NCI-H345 (cell line): ENCODE results near the gene C1GALT1.
"Not testable (repeated sequence)": the region's sequence is repeated elsewhere in the genome, so short reads cannot be mapped to it uniquely, and the experiment has no call there.

ENCODE experiments used
- DNase-seq: peaks from one replicate; lab custom pipeline; 2025; lab: John Stamatoyannopoulos, UW

C1GALT1 gene

DNA sequence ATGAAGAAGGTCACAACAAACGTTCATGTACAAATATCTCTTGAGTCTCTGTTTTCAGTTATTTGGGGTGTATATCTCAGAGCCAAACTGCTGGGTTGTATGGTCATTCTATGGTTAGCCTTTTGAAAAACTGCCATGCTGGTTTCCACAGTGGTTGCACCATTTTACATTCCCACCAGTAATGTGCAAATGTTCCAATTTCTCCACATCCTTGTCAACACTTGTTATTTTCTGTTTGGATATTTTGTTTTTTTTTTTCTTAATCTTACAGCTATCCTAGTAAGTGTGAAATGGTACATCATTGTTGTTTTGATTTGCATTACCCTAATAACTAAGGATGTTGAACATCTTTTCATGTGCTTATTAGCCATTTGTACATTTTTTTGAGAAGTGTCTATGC lies 13.0 kb upstream of the C1GALT1 start:
- no peak for DNase-seq

DNA sequence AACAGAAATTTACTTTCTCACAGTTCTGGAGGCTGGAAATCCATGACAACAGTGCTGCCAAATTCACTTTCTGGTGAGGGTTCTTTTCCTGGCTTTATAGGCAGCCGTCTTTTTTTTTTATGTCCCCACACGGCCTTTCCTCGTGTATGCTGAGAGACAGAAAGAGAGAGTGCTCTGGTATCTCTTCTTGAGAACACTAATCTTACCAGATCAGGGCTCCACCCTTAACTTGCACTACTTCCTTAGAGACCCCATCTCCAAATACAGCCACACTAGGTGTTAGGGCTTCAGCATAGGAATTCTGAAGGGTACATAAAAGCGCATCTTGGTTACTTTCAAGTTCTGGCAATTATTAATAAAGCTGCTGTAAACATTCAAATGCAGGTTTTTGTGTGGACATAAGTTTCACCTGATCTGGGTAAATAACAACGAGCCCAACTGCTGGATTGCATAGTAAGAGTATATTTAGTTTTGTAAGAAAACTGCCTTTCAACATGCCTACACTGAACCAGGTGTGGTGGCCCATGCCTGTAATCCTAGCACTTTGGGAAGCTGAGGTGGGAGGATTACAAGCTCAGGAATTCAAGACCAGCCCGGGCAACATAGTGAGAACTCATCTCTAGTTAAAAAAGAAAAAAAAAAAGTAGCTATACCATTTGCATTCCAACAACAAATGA lies 8.2 kb upstream of the C1GALT1 start:
- DNase-seq, result no peak

GRCh38 chr7:7175075-7175695 lies 7.2 kb upstream of the C1GALT1 start:
- DNase-seq, result no peak

DNA sequence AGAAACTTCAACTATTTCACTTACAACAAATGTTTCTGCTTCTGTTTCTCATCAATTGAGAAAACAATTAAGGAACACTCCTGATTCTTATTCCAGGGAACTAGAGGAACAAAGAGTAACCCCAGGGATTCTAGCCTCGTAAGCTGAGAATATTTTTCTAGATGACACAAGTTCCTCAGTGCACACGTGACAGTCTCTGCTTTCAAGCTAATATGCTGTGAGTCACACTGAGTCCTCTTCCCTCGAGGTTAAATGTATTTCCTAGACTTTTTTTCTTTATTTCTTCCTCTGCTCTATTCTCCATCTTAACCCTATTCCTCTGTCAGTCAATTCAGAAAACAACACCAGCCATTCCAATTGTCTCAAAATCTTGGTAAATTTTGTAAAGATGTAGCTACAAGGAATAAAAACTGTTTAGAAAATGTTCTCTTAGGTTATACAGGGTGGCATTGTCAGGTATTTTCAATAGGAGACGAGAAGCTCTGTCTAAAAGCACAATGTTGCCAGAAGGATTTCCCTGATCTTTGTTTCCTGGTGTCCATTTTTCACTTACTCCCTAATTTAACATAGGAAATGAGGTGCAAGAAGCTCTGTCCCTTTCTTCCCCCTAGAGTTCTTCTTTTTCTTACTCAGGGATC lies 5.8 kb upstream of the C1GALT1 start:
- no peak for DNase-seq

DNA sequence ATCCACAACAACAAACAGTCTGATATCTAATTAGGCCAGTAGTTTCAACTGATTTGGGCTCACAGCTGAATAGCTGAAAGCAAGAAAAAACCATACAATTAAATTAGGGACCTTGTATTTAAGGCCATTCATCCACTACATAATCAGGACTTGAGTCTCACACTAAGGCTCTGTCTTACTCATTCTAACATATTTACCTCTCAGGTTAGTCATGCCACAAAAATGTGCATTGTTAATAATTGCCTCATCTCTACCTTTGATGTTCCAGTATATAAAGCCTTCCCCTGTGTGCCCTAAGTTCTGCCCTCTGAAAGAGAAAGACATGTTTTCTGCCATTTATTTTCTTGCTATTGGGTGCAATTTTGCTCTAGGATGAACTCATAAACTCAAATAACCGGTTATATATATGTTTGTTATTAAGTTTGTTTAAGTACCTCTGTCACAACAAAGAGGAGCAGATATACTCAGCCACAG lies 5.3 kb upstream of the C1GALT1 start:
- DNase-seq, result no peak

- no peak for DNase-seq
Measured at GRCh38 chr7:7178081-7178480, 4.3 kb upstream of the C1GALT1 start.

GRCh38 chr7:7178906-7179305 lies 3.4 kb upstream of the C1GALT1 start:
- DNase-seq, result no peak

- no peak for DNase-seq
Measured at GRCh38 chr7:7180725-7181449, 1.5 kb upstream of the C1GALT1 start.

GRCh38 chr7:7181519-7182155 lies 707 bp upstream of the C1GALT1 start:
- DNase-seq, result peak; percentile 55

GRCh38 chr7:7183061-7183837 lies 905 bp downstream of the C1GALT1 start:
- DNase-seq, result peak; percentile 42

- DNase-seq, result no peak
Measured at GRCh38 chr7:7183838-7184463, 1.6 kb downstream of the C1GALT1 start.

DNA sequence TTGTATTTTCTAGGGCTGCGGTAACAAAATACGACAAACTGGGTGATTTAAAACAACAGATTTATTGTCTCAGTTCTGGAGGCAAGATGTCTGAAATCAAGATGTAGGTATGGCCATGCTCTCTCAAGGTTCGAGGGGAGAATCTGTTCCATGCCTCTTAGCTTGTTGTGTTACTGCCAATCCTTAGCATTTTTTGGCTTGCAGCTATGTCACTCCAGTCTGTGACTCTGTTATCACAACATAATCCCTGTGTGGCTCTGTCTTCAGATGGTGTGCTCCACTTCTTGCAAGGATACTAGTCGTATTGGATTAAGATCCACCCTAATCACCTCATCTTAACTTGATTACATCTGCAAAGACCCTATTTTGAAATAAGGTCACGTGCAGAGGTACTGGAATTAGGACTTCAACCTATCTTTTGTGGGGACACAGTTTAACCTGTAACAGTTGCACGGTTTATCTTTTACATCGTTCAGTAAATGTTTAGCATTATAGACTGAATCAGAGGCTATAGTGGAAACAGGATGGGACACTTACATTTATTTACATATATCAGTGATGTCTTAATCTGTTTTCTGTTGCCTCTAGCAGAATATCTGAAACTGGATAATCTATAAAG lies 3.1 kb downstream of the C1GALT1 start:
- DNase-seq, result no peak

DNA sequence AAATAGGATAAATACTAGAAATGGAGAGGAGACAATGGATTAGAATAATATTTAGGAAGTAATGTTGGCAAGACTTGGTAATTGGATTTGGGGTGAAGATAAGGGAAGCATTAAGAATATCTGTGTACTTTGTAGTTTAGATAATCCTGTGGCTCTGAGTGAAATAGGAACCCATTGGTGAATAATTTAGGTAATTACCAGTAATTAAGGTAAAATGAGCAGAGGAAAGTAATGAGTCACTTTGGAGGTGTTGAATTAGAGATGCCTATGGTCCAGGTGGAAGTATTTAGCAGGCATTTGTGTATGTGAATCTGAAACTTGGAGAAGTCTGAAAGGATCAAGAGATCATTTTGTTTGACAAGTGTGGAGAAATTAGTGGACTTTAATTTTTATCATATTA lies 5.7 kb downstream of the C1GALT1 start:
- DNase-seq, result no peak

DNA sequence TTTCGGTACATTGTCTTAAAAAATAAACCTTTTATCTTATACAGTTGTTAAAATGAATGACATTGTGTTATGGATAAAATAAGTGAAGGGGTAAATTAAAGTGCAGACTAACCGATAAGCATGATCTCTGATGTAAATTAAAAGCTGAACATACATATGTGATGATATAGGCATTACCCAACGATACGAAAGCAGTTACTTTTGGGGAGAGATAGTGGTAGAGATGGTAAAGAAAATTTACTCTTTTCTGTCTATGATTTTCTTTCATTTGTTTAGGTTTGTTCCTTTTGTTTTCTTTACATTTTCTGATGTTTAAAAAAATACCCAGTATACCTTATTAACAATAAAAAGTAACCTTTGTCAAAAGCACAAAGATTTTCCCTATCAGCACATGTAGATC lies 6.4 kb downstream of the C1GALT1 start:
- DNase-seq, result no peak

DNA sequence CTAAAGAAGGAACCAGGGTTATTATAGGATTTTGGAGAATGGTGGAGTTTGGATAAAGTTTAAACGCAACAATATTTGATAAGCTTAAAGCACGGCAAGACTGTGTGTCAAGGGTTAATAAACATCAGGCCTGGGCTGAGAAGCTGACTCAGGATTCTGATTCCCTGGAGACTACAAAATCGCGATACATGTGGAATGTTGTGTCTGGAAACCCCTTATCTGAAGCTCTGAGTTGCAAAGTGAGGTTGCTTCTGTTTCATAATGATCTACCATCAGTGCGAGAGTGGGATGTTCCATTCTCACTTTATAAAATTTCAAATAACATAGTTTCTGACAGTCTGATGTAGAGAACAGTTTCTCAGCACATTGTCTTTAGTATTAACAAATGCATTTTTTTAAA lies 7.8 kb downstream of the C1GALT1 start:
- DNase-seq, result no peak

DNA sequence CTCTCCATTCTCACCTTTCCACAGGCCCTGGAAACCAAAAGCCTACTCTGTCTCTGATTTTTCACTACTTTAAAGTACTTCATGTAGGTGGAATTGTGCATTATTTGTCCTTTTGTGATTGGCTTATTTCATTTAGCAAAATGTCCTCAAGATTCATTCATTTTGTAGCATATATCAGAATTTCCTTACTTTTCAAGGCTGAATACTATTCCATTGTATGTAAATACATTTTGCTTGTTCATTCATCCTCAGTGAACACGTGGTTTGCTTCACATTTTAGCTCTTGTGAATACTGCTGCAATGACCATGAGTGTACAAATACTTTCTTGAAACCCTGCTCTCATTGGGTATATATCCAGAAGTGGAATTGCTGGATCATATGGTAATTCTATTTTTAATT lies 8.8 kb downstream of the C1GALT1 start:
- no peak for DNase-seq

DNA sequence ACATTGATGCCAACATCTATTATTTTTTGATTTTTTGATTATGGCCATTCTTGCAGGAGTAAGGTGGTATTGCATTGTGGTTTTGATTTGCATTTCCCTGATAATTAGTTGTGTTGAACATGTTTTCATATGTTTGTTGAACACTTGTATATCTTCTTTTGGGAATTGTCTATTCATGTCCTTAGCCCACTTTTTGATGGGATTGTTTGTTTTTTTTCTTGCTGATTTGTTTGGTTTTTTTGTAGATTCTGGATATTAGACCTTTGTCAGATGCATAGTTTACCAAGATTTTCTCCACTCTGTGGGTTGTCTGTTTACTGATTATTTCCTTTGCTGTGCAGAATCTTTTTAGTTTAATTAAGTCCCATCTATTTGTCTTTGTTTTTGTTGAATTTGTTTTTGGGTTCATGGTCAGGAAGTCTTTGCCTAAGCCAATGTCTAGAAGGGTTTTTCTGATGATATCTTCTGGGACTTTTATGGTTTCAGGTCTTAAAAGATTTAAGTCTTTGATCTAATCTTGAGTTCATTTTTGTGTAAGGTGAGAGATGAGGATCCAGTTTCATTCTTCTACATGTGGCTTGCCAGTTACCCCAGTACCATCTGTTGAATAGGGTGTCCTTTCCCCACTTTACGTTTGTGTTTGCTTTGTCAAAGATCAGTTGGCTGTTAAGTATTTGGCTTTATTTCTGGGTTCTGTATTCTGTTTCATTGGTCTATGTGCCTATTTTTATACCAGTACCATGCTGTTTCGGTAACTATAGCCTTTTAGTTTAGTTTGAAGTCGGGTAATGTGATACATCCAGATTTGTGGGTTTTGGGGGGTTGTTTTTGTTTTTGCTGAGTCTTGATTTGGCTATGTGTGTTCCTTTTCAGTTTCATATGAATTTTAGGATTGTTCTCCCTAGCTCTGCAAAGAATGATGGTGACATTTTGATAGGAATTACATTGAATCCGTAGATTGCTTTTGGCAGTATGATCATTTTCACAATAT lies 10.7 kb downstream of the C1GALT1 start:
- not testable (repeated sequence) for DNase-seq

DNA sequence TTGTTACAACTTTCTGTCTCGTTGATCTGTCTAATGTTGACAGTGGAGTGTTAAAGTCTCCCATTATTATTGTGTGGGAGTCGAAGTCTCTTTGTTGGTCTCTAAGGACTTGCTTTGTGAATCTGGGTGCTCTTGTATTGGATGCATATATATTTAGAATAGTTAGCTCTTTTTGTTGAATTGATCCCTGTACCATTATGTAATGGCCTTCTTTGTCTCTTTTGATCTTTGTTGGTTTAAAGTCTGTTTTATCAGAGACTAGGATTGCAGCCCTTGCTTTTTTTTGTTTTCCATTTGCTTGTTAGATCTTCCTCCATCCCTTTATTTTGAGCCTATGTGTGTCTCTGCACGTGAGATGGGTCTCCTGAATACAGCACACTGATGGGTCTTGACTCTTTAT lies 17.2 kb downstream of the C1GALT1 start:
- not testable (repeated sequence) for DNase-seq

GRCh38 chr7:7200255-7200654 lies 17.9 kb downstream of the C1GALT1 start:
- DNase-seq, result not testable (repeated sequence)
